HEK293 (cell line): ENCODE measurements around the gene NR2C2AP.

Experiments
- BCL11A ChIP-seq: fragments of 450-650 bp; formaldehyde crosslinking; IDR thresholded peaks from 2 replicates; pipeline ENCODE4 v1.5.1; 2016; ENCODE audit warnings: low read depth, missing biosample characterization, missing genetic modification characterization
- YY1 ChIP-seq: fragments of 450-650 bp; formaldehyde crosslinking; IDR thresholded peaks from 2 replicates; pipeline ENCODE4 v1.5.1; 2018; ENCODE audit warnings: missing biosample characterization, missing genetic modification characterization
- ZBTB8A ChIP-seq: fragments of 450-650 bp; formaldehyde crosslinking; IDR thresholded peaks from 2 replicates; pipeline ENCODE4 v1.5.1; 2016; ENCODE audit warnings: missing biosample characterization, missing genetic modification characterization
- ZNF138 ChIP-seq: fragments of 450-650 bp; formaldehyde crosslinking; IDR thresholded peaks from 2 replicates; pipeline ENCODE4 v1.5.1; 2016; ENCODE audit warnings: missing biosample characterization, missing genetic modification characterization, borderline replicate concordance
- ZNF184 ChIP-seq: fragments of 450-650 bp; IDR thresholded peaks from 2 replicates; pipeline ENCODE4 v1.5.1; 2018; ENCODE audit warnings: missing biosample characterization, mild to moderate bottlenecking, missing genetic modification characterization
- ZNF76 ChIP-seq: fragments of 450-650 bp; formaldehyde crosslinking; IDR thresholded peaks from 2 replicates; pipeline ENCODE4; 2016; ENCODE audit warnings: low read depth, missing biosample characterization, missing genetic modification characterization, borderline replicate concordance
- TF ChIP-seq, protein P1 (sequence below): fragments of 450-650 bp; formaldehyde crosslinking; IDR thresholded peaks from 2 replicates; pipeline ENCODE4 v1.5.1; 2016; ENCODE audit warnings: missing biosample characterization, missing genetic modification characterization
- TF ChIP-seq, protein P2 (sequence below): fragments of 450-650 bp; formaldehyde crosslinking; IDR thresholded peaks from 2 replicates; pipeline ENCODE4 v1.5.1; 2016; ENCODE audit warnings: missing biosample characterization, missing genetic modification characterization

- no peak for TF ChIP-seq YY1
- no peak for TF ChIP-seq ZNF76 (tag by site-specific recombination)
- TF ChIP-seq, protein P1, sequence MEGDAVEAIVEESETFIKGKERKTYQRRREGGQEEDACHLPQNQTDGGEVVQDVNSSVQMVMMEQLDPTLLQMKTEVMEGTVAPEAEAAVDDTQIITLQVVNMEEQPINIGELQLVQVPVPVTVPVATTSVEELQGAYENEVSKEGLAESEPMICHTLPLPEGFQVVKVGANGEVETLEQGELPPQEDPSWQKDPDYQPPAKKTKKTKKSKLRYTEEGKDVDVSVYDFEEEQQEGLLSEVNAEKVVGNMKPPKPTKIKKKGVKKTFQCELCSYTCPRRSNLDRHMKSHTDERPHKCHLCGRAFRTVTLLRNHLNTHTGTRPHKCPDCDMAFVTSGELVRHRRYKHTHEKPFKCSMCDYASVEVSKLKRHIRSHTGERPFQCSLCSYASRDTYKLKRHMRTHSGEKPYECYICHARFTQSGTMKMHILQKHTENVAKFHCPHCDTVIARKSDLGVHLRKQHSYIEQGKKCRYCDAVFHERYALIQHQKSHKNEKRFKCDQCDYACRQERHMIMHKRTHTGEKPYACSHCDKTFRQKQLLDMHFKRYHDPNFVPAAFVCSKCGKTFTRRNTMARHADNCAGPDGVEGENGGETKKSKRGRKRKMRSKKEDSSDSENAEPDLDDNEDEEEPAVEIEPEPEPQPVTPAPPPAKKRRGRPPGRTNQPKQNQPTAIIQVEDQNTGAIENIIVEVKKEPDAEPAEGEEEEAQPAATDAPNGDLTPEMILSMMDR (tag by site-specific recombination), result no peak
- no peak for TF ChIP-seq ZBTB8A
- TF ChIP-seq, protein P2, sequence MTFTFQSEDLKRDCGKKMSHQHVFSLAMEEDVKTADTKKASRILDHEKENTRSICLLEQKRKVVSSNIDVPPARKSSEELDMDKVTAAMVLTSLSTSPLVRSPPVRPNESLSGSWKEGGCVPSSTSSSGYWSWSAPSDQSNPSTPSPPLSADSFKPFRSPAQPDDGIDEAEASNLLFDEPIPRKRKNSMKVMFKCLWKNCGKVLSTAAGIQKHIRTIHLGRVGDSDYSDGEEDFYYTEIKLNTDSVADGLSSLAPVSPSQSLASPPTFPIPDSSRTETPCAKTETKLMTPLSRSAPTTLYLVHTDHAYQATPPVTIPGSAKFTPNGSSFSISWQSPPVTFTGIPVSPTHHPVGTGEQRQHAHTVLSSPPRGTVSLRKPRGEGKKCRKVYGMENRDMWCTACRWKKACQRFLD, result no peak
- no peak for TF ChIP-seq BCL11A (tag by site-specific recombination)
- TF ChIP-seq ZNF184 (tag by site-specific recombination), result no peak
- no peak for TF ChIP-seq ZNF138 (tag by site-specific recombination)
Measured at GRCh38 chr19:19152668-19153384, 50.4 kb downstream of the NR2C2AP start.
